OCI-LY1 (cell line): ENCODE measurements around the gene MOSMO.

ENCODE experiments used
- H2AFZ ChIP-seq: fragments of 200-600 bp; sonication (generic), shearing (Covaris generic); 2 replicates; pipeline ENCODE4 v1.6.0; 2014; ENCODE audit warnings: antibody characterized with exemption, mild to moderate bottlenecking, low read length
- H3F3A ChIP-seq: fragments of 200-600 bp; sonication (generic), shearing (Covaris generic); 2 replicates; pipeline ENCODE4 v1.6.0; 2014; ENCODE audit warnings: mild to moderate bottlenecking, antibody characterized with exemption, low read length, moderate library complexity; ENCODE audit not compliant: insufficient read depth
- H3K27ac ChIP-seq: fragments of 200-600 bp; sonication (generic); 2 replicates; pipeline ENCODE4 v1.5.1; 2014; ENCODE audit warnings: low read length, mixed run types, mild to moderate bottlenecking, low read depth; ENCODE audit not compliant: poor library complexity, severe bottlenecking
- H3K27me3 ChIP-seq: fragments of 200-600 bp; sonication (generic); 2 replicates; pipeline ENCODE4 v1.6.0; 2014; ENCODE audit warnings: antibody characterized with exemption, mild to moderate bottlenecking, low read length, moderate library complexity; ENCODE audit not compliant: insufficient read depth
- H3K36me3 ChIP-seq: fragments of 200-600 bp; sonication (generic); 2 replicates; pipeline ENCODE4 v1.6.1; 2014; ENCODE audit warnings: mild to moderate bottlenecking, antibody characterized with exemption, low read length, moderate library complexity, mixed read lengths; ENCODE audit not compliant: insufficient read depth
- H3K4me1 ChIP-seq: fragments of 200-600 bp; sonication (generic); 2 replicates; pipeline ENCODE4 v1.5.1; 2014; ENCODE audit warnings: mild to moderate bottlenecking, low read length, moderate library complexity; ENCODE audit not compliant: insufficient read depth, severe bottlenecking
- H3K4me2 ChIP-seq: fragments of 200-600 bp; sonication (generic), shearing (Covaris generic); 2 replicates; pipeline ENCODE4 v1.6.1; 2014; ENCODE audit warnings: low read length
- H3K4me3 ChIP-seq: fragments of 200-600 bp; sonication (generic); 2 replicates; pipeline ENCODE4 v1.5.1; 2014; ENCODE audit warnings: low read length, low read depth, mild to moderate bottlenecking, mixed read lengths; ENCODE audit not compliant: poor library complexity, severe bottlenecking
- H3K79me2 ChIP-seq: fragments of 200-600 bp; shearing (Covaris generic); 2 replicates; pipeline ENCODE4 v1.6.1; 2016; ENCODE audit warnings: mixed run types, low read length, mixed read lengths; ENCODE audit not compliant: insufficient read depth
- H3K9ac ChIP-seq: fragments of 200-600 bp; sonication (generic), shearing (Covaris generic); 2 replicates; pipeline ENCODE4 v1.6.1; 2014; ENCODE audit warnings: mild to moderate bottlenecking, low read length, mixed read lengths
- H3K9me2 ChIP-seq: fragments of 200-600 bp; sonication (generic), shearing (Covaris generic); 2 replicates; pipeline ENCODE4 v1.6.1; 2014; ENCODE audit warnings: low read depth, mild to moderate bottlenecking, low read length, mixed read lengths
- H3K9me3 ChIP-seq: fragments of 200-600 bp; shearing (Covaris generic); 2 replicates; pipeline ENCODE4 v1.6.1; 2014; ENCODE audit warnings: low read length, mixed read lengths
- H4K20me1 ChIP-seq: fragments of 200-600 bp; sonication (generic), shearing (Covaris generic); 2 replicates; pipeline ENCODE4 v1.6.0; 2016; ENCODE audit warnings: mild to moderate bottlenecking, low read length; ENCODE audit not compliant: insufficient read depth
- EZH2 ChIP-seq: fragments of 200-600 bp; sonication (generic), shearing (Covaris generic); IDR thresholded peaks from 2 replicates; pipeline ENCODE4 v1.8.0; 2017; ENCODE audit warnings: borderline replicate concordance, mixed run types, mild to moderate bottlenecking, antibody characterized with exemption, low read length, moderate library complexity, mixed read lengths
- TF ChIP-seq, protein P1 (sequence below): fragments of 200-600 bp; sonication (generic), shearing (Covaris generic); IDR thresholded peaks from 2 replicates; pipeline ENCODE4 v1.5.1; 2017; ENCODE audit warnings: mild to moderate bottlenecking, antibody characterized with exemption, low read length, moderate library complexity, mixed read lengths

MOSMO gene

DNA sequence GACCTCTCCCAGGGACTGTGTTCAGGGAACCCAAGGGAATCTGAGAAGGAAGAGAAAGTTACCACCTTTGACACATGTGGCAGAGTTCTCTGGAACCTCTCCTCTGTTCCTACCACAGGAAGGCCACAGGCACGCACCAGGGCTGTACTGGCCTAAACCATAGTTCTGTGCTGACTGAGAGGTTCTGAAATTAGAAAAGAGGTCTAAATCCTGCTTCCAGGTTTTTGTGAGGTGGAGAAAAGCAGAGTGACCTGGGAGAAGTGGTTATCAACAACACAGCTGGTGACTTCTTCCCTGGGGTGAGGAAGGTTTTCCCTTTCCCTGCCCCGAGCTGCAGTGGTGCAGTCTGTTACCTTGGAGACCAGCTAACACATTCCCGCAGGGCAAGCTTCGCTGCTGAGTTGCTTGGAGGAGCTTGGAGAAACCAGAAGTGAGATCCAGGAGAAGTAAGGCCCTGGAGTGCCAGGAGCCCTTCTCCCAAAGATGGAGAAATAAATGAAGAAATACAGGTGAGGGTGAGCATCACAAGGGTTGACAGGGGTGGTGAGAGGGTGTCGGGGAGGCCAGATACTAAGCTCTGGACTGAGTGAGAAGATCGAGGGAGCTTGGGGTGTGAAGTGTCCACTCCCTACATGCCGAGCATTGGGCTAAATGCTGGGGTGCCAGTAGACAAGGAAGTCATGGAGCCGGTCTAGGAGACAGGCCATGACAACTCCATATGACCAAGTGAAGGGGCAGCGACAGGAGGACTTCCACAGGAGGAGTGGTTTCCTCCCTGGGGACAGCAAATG, 84.4 kb downstream of the MOSMO start, which contains the start of gene VWA3A:
Gene VWA3A (plus strand): TSS at position 399 of the 791 bp plus-strand sequence. CDS start 97 bp downstream, at position 496.
- Histone ChIP-seq H3K27me3 (no peaks in the 10 kb centered on the region), H3K4me3 (no peak within 1 kb of the TSS), H4K20me1 (no peaks in the 10 kb centered on the region), H3K27ac (no peak within 1 kb of the TSS), H3K36me3 (no peaks in the 10 kb centered on the region), H3F3A (no peaks in the 10 kb centered on the region), H3K9ac (no peak within 1 kb of the TSS), H3K79me2 (no peaks in the 10 kb centered on the region), H3K4me2 (no peak within 1 kb of the TSS), H2AFZ (no peak within 1 kb of the TSS), H3K9me3 (no peaks in the 10 kb centered on the region), H3K9me2 (no peaks in the 10 kb centered on the region), H3K4me1 (no peaks in the 10 kb centered on the region)
- TF ChIP-seq EZH2: no peak
- TF ChIP-seq, protein P1, sequence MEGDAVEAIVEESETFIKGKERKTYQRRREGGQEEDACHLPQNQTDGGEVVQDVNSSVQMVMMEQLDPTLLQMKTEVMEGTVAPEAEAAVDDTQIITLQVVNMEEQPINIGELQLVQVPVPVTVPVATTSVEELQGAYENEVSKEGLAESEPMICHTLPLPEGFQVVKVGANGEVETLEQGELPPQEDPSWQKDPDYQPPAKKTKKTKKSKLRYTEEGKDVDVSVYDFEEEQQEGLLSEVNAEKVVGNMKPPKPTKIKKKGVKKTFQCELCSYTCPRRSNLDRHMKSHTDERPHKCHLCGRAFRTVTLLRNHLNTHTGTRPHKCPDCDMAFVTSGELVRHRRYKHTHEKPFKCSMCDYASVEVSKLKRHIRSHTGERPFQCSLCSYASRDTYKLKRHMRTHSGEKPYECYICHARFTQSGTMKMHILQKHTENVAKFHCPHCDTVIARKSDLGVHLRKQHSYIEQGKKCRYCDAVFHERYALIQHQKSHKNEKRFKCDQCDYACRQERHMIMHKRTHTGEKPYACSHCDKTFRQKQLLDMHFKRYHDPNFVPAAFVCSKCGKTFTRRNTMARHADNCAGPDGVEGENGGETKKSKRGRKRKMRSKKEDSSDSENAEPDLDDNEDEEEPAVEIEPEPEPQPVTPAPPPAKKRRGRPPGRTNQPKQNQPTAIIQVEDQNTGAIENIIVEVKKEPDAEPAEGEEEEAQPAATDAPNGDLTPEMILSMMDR: no peak

DNA sequence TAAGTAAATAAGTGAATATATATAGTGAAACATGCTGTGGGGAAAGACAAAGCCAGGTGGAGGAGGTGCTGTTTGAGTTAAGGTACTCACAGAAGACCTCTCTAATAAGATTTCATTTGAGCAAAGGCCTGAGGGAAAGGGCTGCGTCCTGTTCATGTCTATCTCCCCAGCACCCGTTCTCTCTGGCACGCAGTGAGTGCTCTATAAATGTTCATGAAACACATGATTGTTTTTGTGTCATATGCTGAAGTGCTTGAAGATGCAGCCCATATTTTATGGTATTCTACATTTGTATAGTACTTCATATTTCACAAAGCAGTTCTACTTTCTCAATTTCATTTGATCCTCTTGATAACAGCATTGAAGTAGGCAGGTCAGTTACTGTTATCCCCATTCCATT, 85.4 kb downstream of the MOSMO start:
- Histone ChIP-seq H3K4me1 (peaks cover under 1% of the 10 kb centered on the region), H2AFZ (no peak overlapping the region), H4K20me1 (no peaks in the 10 kb centered on the region), H3K27me3 (no peaks in the 10 kb centered on the region), H3K4me2 (no peak overlapping the region), H3K36me3 (no peaks in the 10 kb centered on the region), H3K79me2 (no peaks in the 10 kb centered on the region), H3K9me3 (no peaks in the 10 kb centered on the region), H3K27ac (no peak overlapping the region), H3K4me3 (no peak overlapping the region), H3K9ac (no peak overlapping the region), H3K9me2 (no peaks in the 10 kb centered on the region), H3F3A (no peaks in the 10 kb centered on the region)
- TF ChIP-seq, protein P1: no peak
- no peak for TF ChIP-seq EZH2

DNA sequence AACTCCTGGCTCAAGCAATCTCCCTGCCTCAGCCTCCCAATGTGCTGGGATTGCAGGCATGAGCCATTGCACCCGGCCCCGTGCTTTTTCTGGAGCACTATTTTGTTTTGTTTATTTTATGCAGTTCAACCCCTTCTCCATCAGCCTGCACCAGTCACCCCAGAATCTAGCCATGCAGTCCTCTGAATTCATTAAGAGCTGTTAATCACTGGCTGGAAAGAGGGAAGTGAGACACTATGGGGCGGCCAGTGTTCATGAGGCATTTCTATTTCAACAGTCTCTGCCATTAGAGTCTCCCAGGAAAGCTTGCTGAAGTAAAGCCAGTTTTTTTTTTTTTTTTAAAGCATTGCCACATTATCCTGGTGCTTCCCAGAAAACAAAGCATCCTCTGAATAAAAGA, 86.1 kb downstream of the MOSMO start:
- Histone ChIP-seq H3K9me2 (no peaks in the 10 kb centered on the region), H2AFZ (no peak overlapping the region)
- TF ChIP-seq, protein P1: no peak

More for the DNA sequence above, 86.1 kb downstream of the MOSMO start:
- Histone ChIP-seq H3K79me2 (no peaks in the 10 kb centered on the region), H3K4me1 (peaks cover 6% of the 10 kb centered on the region), H3K27ac (no peak overlapping the region), H3F3A (no peaks in the 10 kb centered on the region), H3K9ac (no peak overlapping the region), H3K4me2 (no peak overlapping the region), H3K27me3 (no peaks in the 10 kb centered on the region), H4K20me1 (no peaks in the 10 kb centered on the region), H3K9me3 (no peaks in the 10 kb centered on the region), H3K36me3 (no peaks in the 10 kb centered on the region), H3K4me3 (no peak overlapping the region)
